ENCODE results near the gene RIC1. TPM values are rescaled to one million over a fixed set of nuclear protein-coding genes. Genes with fewer than 3 reads are reported as not detected.
"Not testable (repeated sequence)": the region's sequence is repeated elsewhere in the genome, so short reads cannot be mapped to it uniquely, and the experiment has no call there.

RIC1 gene
- total RNA-seq, 1 experiment from 2014 or later: 25.5 TPM

DNA sequence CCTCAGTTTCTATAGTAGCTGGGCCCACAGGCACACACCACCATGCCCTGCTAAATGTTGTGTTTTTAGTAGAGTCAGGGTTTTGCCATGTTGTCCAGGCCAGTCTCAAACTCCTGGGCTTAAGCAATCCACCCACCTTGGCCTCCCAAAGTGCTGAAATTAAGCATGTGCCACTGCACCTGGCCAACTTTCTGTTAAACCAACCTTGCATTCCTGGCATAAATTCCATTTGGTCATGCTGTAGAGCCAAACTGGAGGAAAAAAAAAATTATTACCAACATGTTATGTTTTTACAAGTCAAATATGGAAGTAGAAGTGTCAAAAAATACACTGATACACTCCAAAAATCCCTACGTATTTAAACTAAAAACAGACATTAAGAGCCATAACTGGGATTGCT, 149.9 kb downstream of the RIC1 start:
- H3K36me3 ChIP-seq (ENCODE audit: control insufficient read depth in 1 of 2, insufficient read depth in 2 of 2, low read length in 2 of 2): peaks cover 22 to 59% of the 10 kb centered on the region in 2 experiments; a peak in 3 of 4 replicates
- H2AFZ ChIP-seq (ENCODE audit: low read depth, low read length, poor library complexity, severe bottlenecking): no peak overlapping the region
- no peak overlapping the region for H3K4me2 ChIP-seq (ENCODE audit: low read length)
- H3K27me3 ChIP-seq (ENCODE audit: insufficient read depth, low read length): no peaks in the 10 kb centered on the region
- TF ChIP-seq ZNF274 (IDR thresholded peaks at IDR 0.05; ENCODE audit: low read depth, low read length): no peak
- TF ChIP-seq, protein P1, sequence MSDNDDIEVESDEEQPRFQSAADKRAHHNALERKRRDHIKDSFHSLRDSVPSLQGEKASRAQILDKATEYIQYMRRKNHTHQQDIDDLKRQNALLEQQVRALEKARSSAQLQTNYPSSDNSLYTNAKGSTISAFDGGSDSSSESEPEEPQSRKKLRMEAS (IDR thresholded peaks at IDR 0.05): peak; percentile 17; the same call in 1 of the 2 replicates
- ATAC-seq (no peak), DNase-seq (ENCODE audit: low read depth, low spot score) (no peak)
- no peaks in the 10 kb centered on the region for H3K9me2 ChIP-seq (ENCODE audit: insufficient read depth)
- peaks cover 7 to 8% of the 10 kb centered on the region in 2 experiments; a peak in 3 of 4 replicates for H3K9me3 ChIP-seq (ENCODE audit: control insufficient read depth in 1 of 2, insufficient read depth in 1 of 2, low read depth in 1 of 2, low read length in 2 of 2)
- H3K9ac ChIP-seq (ENCODE audit: low read length): no peak overlapping the region
- ChIA-PET CTCF (no interaction called here), RAD21 (ENCODE audit: low non-redundant PET in 1 of 2, low total read pairs in 2 of 2, uncharacterized antibody in 2 of 2, unreplicated experiment in 2 of 2) (no interaction called here), POLR2A (no interaction called here)
- H3K4me1 ChIP-seq (ENCODE audit: control insufficient read depth in 1 of 2, insufficient read depth in 2 of 2, low read length in 2 of 2): peaks cover 0 to under 1% of the 10 kb centered on the region in 2 experiments; a peak in 1 of 4 replicates
- no peak overlapping the region for H3K27ac ChIP-seq (ENCODE audit: low read depth, low read length)
- H3K4me3 ChIP-seq (replicated peaks in 1 of 2; ENCODE audit: low read depth in 1 of 2, low read length in 2 of 2): no peak overlapping the region
- intact Hi-C loops (cut with micrococcal nuclease): no loop called here
- BruUV-seq (replicated peaks): no TSS peak
- peaks cover 3% of the 10 kb centered on the region; the same call in 1 of the 2 replicates for H4K20me1 ChIP-seq (ENCODE audit: insufficient read depth)
- H3K79me2 ChIP-seq (ENCODE audit: insufficient read depth, low read length): peaks cover 11% of the 10 kb centered on the region; the same call in 1 of the 2 replicates

DNA sequence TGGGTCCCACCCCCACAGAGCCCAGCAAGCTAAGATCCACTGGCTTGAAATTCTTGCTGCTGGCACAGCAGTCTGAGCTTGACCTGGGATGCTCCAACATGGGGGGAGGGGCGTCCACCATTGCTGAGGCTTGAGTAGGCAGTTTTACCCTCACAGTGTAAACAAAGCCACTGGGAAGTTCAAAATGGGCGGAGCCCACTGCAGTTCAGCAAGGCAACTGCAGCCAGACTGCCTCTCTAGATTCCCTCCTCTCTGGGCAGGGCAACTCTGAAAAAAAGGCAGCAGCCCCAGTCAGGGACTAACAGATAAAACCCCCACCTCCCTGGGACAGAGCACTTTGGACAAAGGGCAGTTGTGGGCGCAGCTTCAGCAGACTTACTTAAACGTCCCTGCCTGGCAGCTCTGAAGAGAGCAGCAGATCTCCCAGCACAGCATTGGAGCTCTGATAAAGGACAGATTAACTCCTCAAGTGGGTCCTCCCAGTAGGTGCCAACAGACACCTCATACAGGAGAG, 150.9 kb downstream of the RIC1 start:
- RAD21 ChIA-PET (ENCODE audit: low non-redundant PET in 1 of 2, low total read pairs in 2 of 2, uncharacterized antibody in 2 of 2, unreplicated experiment in 2 of 2); H3K27ac ChIP-seq (ENCODE audit: low read depth, low read length); POLR2A ChIA-PET; H3K27me3 ChIP-seq (ENCODE audit: insufficient read depth, low read length); DNase-seq (ENCODE audit: low read depth, low spot score); ATAC-seq; H3K4me2 ChIP-seq (ENCODE audit: low read length); H3K4me3 ChIP-seq (replicated peaks in 1 of 2; ENCODE audit: low read depth in 1 of 2, low read length in 2 of 2); H3K9ac ChIP-seq (ENCODE audit: low read length); CTCF ChIA-PET; intact Hi-C loops (cut with micrococcal nuclease); H3K9me3 ChIP-seq (ENCODE audit: control insufficient read depth in 1 of 2, insufficient read depth in 1 of 2, low read depth in 1 of 2, low read length in 2 of 2); BruUV-seq (replicated peaks); H3K4me1 ChIP-seq (ENCODE audit: control insufficient read depth in 1 of 2, insufficient read depth in 2 of 2, low read length in 2 of 2); H4K20me1 ChIP-seq (ENCODE audit: insufficient read depth); H2AFZ ChIP-seq (ENCODE audit: low read depth, low read length, poor library complexity, severe bottlenecking); H3K9me2 ChIP-seq (ENCODE audit: insufficient read depth): not testable (repeated sequence)
- Histone ChIP-seq H3K79me2 (ENCODE audit: insufficient read depth, low read length) (peaks cover 11% of the 10 kb centered on the region; the same call in 1 of the 2 replicates), H3K36me3 (ENCODE audit: control insufficient read depth in 1 of 2, insufficient read depth in 2 of 2, low read length in 2 of 2) (peaks cover 16 to 54% of the 10 kb centered on the region in 2 experiments; a peak in 3 of 4 replicates)

DNA sequence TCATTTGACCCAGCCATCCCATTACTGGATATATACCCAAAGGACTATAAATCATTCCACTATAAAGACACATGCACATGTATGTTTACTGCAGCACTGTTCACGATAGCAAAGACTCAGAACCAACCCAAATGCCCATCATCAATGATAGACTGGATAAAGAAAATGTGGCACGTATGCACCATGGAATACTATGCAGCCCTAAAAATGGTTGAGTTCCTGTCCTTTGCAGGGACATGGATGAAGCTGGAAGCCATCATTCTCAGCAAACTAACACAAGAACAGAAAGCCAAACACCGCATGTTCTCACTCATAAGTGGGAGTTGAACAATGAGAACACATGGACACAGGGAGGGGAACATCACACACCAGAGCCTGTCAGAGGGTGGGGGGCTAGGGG, 154.5 kb downstream of the RIC1 start:
- H3K4me2 ChIP-seq (ENCODE audit: low read length); H3K27ac ChIP-seq (ENCODE audit: low read depth, low read length); H3K9me2 ChIP-seq (ENCODE audit: insufficient read depth); H3K9ac ChIP-seq (ENCODE audit: low read length); H3K27me3 ChIP-seq (ENCODE audit: insufficient read depth, low read length); ATAC-seq; DNase-seq (ENCODE audit: low read depth, low spot score); RAD21 ChIA-PET (ENCODE audit: low non-redundant PET in 1 of 2, low total read pairs in 2 of 2, uncharacterized antibody in 2 of 2, unreplicated experiment in 2 of 2); H3K4me1 ChIP-seq (ENCODE audit: control insufficient read depth in 1 of 2, insufficient read depth in 2 of 2, low read length in 2 of 2); H3K9me3 ChIP-seq (ENCODE audit: control insufficient read depth in 1 of 2, insufficient read depth in 1 of 2, low read depth in 1 of 2, low read length in 2 of 2); H4K20me1 ChIP-seq (ENCODE audit: insufficient read depth); CTCF ChIA-PET; BruUV-seq (replicated peaks); intact Hi-C loops (cut with micrococcal nuclease); POLR2A ChIA-PET; H2AFZ ChIP-seq (ENCODE audit: low read depth, low read length, poor library complexity, severe bottlenecking); H3K4me3 ChIP-seq (replicated peaks in 1 of 2; ENCODE audit: low read depth in 1 of 2, low read length in 2 of 2): not testable (repeated sequence)
- peaks cover 7 to 37% of the 10 kb centered on the region in 2 experiments for H3K36me3 ChIP-seq (ENCODE audit: control insufficient read depth in 1 of 2, insufficient read depth in 2 of 2, low read length in 2 of 2)
- H3K79me2 ChIP-seq (ENCODE audit: insufficient read depth, low read length): peaks cover 11% of the 10 kb centered on the region; the same call in 1 of the 2 replicates

Data from HCT116 (cell line).